K562 (cell line): ENCODE measurements around the gene ARF1. TPM values are rescaled to one million over a fixed set of nuclear protein-coding genes. Genes with fewer than 3 reads are reported as not detected.

Experiments
- CHD2 ChIP-seq: IDR thresholded peaks from 2 replicates; pipeline ENCODE4 v1.6.1; 2011; ENCODE audit warnings: low read depth, low read length
- ETV6 ChIP-seq, 3 experiments: fragments of 150-350 bp in 1 of 3; sonication (generic) in 1 of 3; formaldehyde crosslinking in 1 of 3; IDR thresholded peaks; 2 replicates each; pipeline versions ENCODE4 v1.6.1 to v1.8.0; 2014 to 2022; ENCODE audit warnings: borderline replicate concordance in 2 of 3, low read depth in 2 of 3, antibody characterized with exemption in 1 of 3, low read length in 1 of 3, mild to moderate bottlenecking in 1 of 3, missing genetic modification reagents in 1 of 3
- NKRF ChIP-seq: fragments of 450-650 bp; IDR thresholded peaks from 2 replicates; pipeline ENCODE4 v1.6.1; 2016; ENCODE audit warnings: borderline replicate concordance
- NRF1 ChIP-seq, 2 experiments: fragments of 450-650 bp; IDR thresholded peaks in 1 of 2; conservative IDR thresholded peaks in 1 of 2; 2 replicates each; pipeline ENCODE4 v1.6.1; 2014; ENCODE audit warnings: mild to moderate bottlenecking in 2 of 2
- POLR2AphosphoS2 ChIP-seq: IDR thresholded peaks from 2 replicates; pipeline ENCODE4 v1.6.1; 2012; ENCODE audit warnings: low read length, improper control_type of control experiment
- RBM39 ChIP-seq: fragments of 200-400 bp; formaldehyde crosslinking; optimal IDR thresholded peaks from 2 replicates; pipeline ENCODE3; 2018; ENCODE audit warnings: low read depth, low read length
- SMAD1 ChIP-seq: fragments of 150-350 bp; IDR thresholded peaks from 2 replicates; pipeline ENCODE4 v1.6.1; 2014; ENCODE audit warnings: low read length, low read depth; ENCODE audit not compliant: partially characterized antibody
- TAF7 ChIP-seq: fragments of 450-650 bp; IDR thresholded peaks from 2 replicates; pipeline ENCODE4 v1.6.1; 2016; ENCODE audit warnings: missing genetic modification characterization, missing compliant biosample characterization
- TCF7L2 ChIP-seq: fragments of 150-350 bp; IDR thresholded peaks from 2 replicates; pipeline ENCODE4 v1.6.1; 2016; ENCODE audit warnings: low read depth, mild to moderate bottlenecking, low read length, moderate library complexity
- ZNF23 ChIP-seq: fragments of 250-450 bp; sonication (Bioruptor Pico); IDR thresholded peaks from 2 replicates; pipeline ENCODE4 v1.4.0; 2020; ENCODE audit warnings: mild to moderate bottlenecking
- ZNF3 ChIP-seq: fragments of 250-450 bp; sonication (Bioruptor Pico); IDR thresholded peaks from 2 replicates; pipeline ENCODE4 v1.5.0; 2021; ENCODE audit warnings: mild to moderate bottlenecking, moderate library complexity
- ZNF324 ChIP-seq: fragments of 250-450 bp; sonication (Bioruptor Pico); IDR thresholded peaks from 2 replicates; pipeline ENCODE4 v1.4.0; 2020; ENCODE audit warnings: mild to moderate bottlenecking
- ZNF354B ChIP-seq: fragments of 250-450 bp; sonication (Bioruptor Pico); IDR thresholded peaks from 2 replicates; pipeline ENCODE4 v1.4.0; 2020
- ZNF76 ChIP-seq: fragments of 250-450 bp; sonication (Bioruptor Pico); IDR thresholded peaks from 2 replicates; pipeline ENCODE4 v1.4.0; 2020; ENCODE audit warnings: mild to moderate bottlenecking, moderate library complexity, borderline replicate concordance
- polyA plus RNA-seq, 8 experiments: library from polyadenylated mRNA; depleted of rRNA in 4 of 8; stranded (reverse) in 5 of 8; unstranded in 3 of 8; fragments of >200 nt; fragmentation: Nextera tagmentation in 2 of 8; fragmentation: Illumina TruSeq in 1 of 8; extraction: Ambion mirVana in 2 of 8; extraction: Trizol in 1 of 8; gene quantifications; 2 replicates each; pipeline versions ENCODE4 v1.2.1 to v1.2.3, GENCODE V29; 2011 to 2014; ENCODE audit warnings: inconsistent platforms in 1 of 8, missing spikeins in 1 of 8
- total RNA-seq, 7 experiments: library from RNA; depleted of rRNA in 6 of 7; stranded (reverse); fragments of >200 nt in 6 of 7; fragmentation: Illumina TruSeq in 2 of 7; extraction: Trizol in 2 of 7; gene quantifications; 2 replicates each; pipeline versions ENCODE4 v1.2.1 to v1.2.3, GENCODE V29; 2011 to 2021; ENCODE audit warnings: low replicate concordance in 1 of 7
- TF ChIP-seq, protein P1 (sequence below): fragments of 250-450 bp; sonication (Bioruptor Pico); IDR thresholded peaks from 2 replicates; pipeline ENCODE4 v1.4.0; 2020
- TF ChIP-seq, protein P2 (sequence below): fragments of 450-650 bp; formaldehyde crosslinking; IDR thresholded peaks from 2 replicates; pipeline ENCODE4 v1.4.0; 2020; ENCODE audit warnings: mild to moderate bottlenecking, moderate library complexity
- TF ChIP-seq, protein P3 (sequence below): IDR thresholded peaks from 2 replicates; pipeline ENCODE4 v1.6.1; 2016; ENCODE audit warnings: missing genetic modification characterization, missing compliant biosample characterization

The ARF1 gene
- total and polyA plus RNA-seq, 9 of the 15 experiments (the other 6 are each of a cell fraction or from before 2014, with no cell fraction given): 69.8 to 593 (median 325) TPM

DNA sequence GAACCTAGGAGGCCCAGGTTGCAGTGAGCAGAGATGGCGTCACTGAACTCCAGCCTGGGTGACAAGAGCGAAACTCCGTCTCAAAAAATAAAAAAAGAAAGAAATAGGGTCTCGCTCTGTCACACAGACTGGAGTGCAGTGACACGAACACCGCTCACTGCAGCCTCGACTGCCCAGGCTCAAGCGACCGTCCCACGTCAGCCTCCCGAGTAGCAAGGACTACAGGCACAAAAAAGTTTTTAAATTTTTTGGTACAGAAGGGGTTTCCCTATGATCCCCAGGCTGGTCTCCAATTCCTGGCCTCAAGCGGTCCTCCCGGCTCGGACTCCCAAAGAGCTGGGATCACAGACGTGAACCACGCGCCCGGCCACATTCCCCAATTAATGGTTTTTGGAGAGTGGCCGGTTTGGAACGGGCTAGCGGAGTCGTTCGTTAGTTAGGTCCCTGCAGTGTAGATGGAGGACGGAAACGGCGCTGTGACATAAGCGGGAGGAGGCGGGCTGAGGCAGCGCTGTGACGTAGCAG is 57.0 kb downstream of the ARF1 start (continued):
- TF ChIP-seq, protein P1, sequence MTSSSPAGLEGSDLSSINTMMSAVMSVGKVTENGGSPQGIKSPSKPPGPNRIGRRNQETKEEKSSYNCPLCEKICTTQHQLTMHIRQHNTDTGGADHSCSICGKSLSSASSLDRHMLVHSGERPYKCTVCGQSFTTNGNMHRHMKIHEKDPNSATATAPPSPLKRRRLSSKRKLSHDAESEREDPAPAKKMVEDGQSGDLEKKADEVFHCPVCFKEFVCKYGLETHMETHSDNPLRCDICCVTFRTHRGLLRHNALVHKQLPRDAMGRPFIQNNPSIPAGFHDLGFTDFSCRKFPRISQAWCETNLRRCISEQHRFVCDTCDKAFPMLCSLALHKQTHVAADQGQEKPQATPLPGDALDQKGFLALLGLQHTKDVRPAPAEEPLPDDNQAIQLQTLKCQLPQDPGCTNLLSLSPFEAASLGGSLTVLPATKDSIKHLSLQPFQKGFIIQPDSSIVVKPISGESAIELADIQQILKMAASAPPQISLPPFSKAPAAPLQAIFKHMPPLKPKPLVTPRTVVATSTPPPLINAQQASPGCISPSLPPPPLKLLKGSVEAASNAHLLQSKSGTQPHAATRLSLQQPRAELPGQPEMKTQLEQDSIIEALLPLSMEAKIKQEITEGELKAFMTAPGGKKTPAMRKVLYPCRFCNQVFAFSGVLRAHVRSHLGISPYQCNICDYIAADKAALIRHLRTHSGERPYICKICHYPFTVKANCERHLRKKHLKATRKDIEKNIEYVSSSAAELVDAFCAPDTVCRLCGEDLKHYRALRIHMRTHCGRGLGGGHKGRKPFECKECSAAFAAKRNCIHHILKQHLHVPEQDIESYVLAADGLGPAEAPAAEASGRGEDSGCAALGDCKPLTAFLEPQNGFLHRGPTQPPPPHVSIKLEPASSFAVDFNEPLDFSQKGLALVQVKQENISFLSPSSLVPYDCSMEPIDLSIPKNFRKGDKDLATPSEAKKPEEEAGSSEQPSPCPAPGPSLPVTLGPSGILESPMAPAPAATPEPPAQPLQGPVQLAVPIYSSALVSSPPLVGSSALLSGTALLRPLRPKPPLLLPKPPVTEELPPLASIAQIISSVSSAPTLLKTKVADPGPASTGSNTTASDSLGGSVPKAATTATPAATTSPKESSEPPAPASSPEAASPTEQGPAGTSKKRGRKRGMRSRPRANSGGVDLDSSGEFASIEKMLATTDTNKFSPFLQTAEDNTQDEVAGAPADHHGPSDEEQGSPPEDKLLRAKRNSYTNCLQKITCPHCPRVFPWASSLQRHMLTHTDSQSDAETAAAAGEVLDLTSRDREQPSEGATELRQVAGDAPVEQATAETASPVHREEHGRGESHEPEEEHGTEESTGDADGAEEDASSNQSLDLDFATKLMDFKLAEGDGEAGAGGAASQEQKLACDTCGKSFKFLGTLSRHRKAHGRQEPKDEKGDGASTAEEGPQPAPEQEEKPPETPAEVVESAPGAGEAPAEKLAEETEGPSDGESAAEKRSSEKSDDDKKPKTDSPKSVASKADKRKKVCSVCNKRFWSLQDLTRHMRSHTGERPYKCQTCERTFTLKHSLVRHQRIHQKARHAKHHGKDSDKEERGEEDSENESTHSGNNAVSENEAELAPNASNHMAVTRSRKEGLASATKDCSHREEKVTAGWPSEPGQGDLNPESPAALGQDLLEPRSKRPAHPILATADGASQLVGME (CRISPR knock-in tag): no peak
- TF ChIP-seq ZNF3 (CRISPR knock-in tag) (no peak), POLR2AphosphoS2 (peak; percentile 73; the same call in 1 of the 2 replicates), CHD2 (no peak; the same call in 1 of the 2 replicates), SMAD1 (no peak), ETV6 (IDR thresholded peaks at IDR 0.05; ENCODE audit: borderline replicate concordance in 1 of 2, low read depth in 2 of 2, low read length in 1 of 2) (0 out of 4 replicates have a peak, but pooled peaks of 1 of the 2 experiments have one; percentile 30), ETV6 (CRISPR knock-in tag; IDR thresholded peaks at IDR 0.05; ENCODE audit: borderline replicate concordance) (no peak), TCF7L2 (peak; percentile 70), NKRF (peak; percentile 60), TAF7 (peak; percentile 16; the same call in 1 of the 2 replicates), ZNF76 (CRISPR knock-in tag) (0 out of 2 replicates have a peak, but pooled peaks have one; percentile 31), RBM39 (no peak), ZNF324 (CRISPR knock-in tag) (0 out of 2 replicates have a peak, but pooled peaks have one; percentile 14), ZNF354B (CRISPR knock-in tag) (0 out of 2 replicates have a peak, but pooled peaks have one; percentile 38), NRF1 (conservative IDR thresholded peaks at IDR 0.05 in 1 of 2, IDR thresholded peaks at IDR 0.05 in 1 of 2) (no peak), ZNF23 (CRISPR knock-in tag) (peak; percentile 48; the same call in 1 of the 2 replicates)
- TF ChIP-seq, protein P2, sequence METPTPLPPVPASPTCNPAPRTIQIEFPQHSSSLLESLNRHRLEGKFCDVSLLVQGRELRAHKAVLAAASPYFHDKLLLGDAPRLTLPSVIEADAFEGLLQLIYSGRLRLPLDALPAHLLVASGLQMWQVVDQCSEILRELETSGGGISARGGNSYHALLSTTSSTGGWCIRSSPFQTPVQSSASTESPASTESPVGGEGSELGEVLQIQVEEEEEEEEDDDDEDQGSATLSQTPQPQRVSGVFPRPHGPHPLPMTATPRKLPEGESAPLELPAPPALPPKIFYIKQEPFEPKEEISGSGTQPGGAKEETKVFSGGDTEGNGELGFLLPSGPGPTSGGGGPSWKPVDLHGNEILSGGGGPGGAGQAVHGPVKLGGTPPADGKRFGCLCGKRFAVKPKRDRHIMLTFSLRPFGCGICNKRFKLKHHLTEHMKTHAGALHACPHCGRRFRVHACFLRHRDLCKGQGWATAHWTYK (CRISPR knock-in tag): peak; percentile 80
- TF ChIP-seq, protein P3, sequence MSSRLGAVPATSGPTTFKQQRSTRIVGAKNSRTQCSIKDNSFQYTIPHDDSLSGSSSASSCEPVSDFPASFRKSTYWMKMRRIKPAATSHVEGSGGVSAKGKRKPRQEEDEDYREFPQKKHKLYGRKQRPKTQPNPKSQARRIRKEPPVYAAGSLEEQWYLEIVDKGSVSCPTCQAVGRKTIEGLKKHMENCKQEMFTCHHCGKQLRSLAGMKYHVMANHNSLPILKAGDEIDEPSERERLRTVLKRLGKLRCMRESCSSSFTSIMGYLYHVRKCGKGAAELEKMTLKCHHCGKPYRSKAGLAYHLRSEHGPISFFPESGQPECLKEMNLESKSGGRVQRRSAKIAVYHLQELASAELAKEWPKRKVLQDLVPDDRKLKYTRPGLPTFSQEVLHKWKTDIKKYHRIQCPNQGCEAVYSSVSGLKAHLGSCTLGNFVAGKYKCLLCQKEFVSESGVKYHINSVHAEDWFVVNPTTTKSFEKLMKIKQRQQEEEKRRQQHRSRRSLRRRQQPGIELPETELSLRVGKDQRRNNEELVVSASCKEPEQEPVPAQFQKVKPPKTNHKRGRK (tag): no peak
